Forelimb muscle (tissue), 1 donor: Measurements from ENCODE around the gene TRIM71. TPM values are rescaled to one million over a fixed set of nuclear protein-coding genes. Genes with fewer than 3 reads are reported as not detected.

Source experiments
- DNase-seq: peaks from one replicate; pipeline ENCODE4 v3.0.0-alpha.2; 2013; ENCODE audit warnings: low read depth
- polyA plus RNA-seq: library from polyadenylated mRNA; unstranded; fragments of 120-200 nt; gene quantifications from one replicate; pipeline ENCODE4 v1.2.1, GENCODE V29; 2013; ENCODE audit not compliant: insufficient read length

Gene TRIM71
- polyA plus RNA-seq, 1 donor = 0.15 TPM

- DNase-seq = no peak
Observed at GRCh38 chr3:32866533-32866932, 48.7 kb downstream of the TRIM71 start.

GRCh38 chr3:32867954-32868353, 50.2 kb downstream of the TRIM71 start:
- DNase-seq = no peak

- no peak for DNase-seq
Observed at GRCh38 chr3:32868719-32869512, 51.1 kb downstream of the TRIM71 start.

GRCh38 chr3:32869513-32870047, 51.8 kb downstream of the TRIM71 start:
- DNase-seq = no peak

GRCh38 chr3:32870373-32871095, 52.7 kb downstream of the TRIM71 start:
- DNase-seq = no peak

GRCh38 chr3:32871273-32871672, 53.5 kb downstream of the TRIM71 start:
- DNase-seq = no peak

GRCh38 chr3:32872487-32873382, 54.9 kb downstream of the TRIM71 start:
- DNase-seq = no peak

GRCh38 chr3:32873531-32874130, 55.8 kb downstream of the TRIM71 start:
- no peak for DNase-seq

- DNase-seq = no peak
Observed at GRCh38 chr3:32876920-32877319, 59.1 kb downstream of the TRIM71 start.

GRCh38 chr3:32877598-32877997, 59.8 kb downstream of the TRIM71 start:
- DNase-seq = no peak

GRCh38 chr3:32880225-32880624, 62.4 kb downstream of the TRIM71 start:
- no peak for DNase-seq

GRCh38 chr3:32881624-32882023, 63.8 kb downstream of the TRIM71 start:
- DNase-seq = no peak

- no peak for DNase-seq
Observed at GRCh38 chr3:32882189-32882588, 64.4 kb downstream of the TRIM71 start.

- no peak for DNase-seq
Observed at GRCh38 chr3:32882603-32883025, 64.8 kb downstream of the TRIM71 start.

GRCh38 chr3:32883817-32884216, 66.0 kb downstream of the TRIM71 start:
- DNase-seq = no peak

- DNase-seq = no peak
Observed at GRCh38 chr3:32884591-32884990, 66.8 kb downstream of the TRIM71 start.

- DNase-seq = no peak
Observed at GRCh38 chr3:32885283-32885901, 67.6 kb downstream of the TRIM71 start.

GRCh38 chr3:32886296-32886695, 68.5 kb downstream of the TRIM71 start:
- no peak for DNase-seq

- no peak for DNase-seq
Observed at GRCh38 chr3:32886911-32887310, 69.1 kb downstream of the TRIM71 start.

- DNase-seq = no peak
Observed at GRCh38 chr3:32888739-32889138, 70.9 kb downstream of the TRIM71 start.
